ENCODE data around the gene COX6A1. TPM values are rescaled to one million over a fixed set of nuclear protein-coding genes. Genes with fewer than 3 reads are reported as not detected.

COX6A1 gene
- total and polyA plus RNA-seq, 2 experiments from 2014 or later, result 422 to 1,484 TPM

- no peak overlapping the region for H2AFZ ChIP-seq
- H3K27ac Mint-ChIP-seq, result no peak overlapping the region
- H3F3A ChIP-seq (replicated peaks; ENCODE audit: low read depth), result no peaks in the 10 kb centered on the region
- no peaks in the 10 kb centered on the region for H3K36me3 Mint-ChIP-seq (ENCODE audit: low read depth)
- peaks cover 17% of the 10 kb centered on the region for H3K4me1 Mint-ChIP-seq
- no peak for DNase-seq (ENCODE audit: low spot score)
- ATAC-seq, result no peak
- no peak overlapping the region for H3K4me2 ChIP-seq
- H3K36me3 ChIP-seq (ENCODE audit: insufficient read depth), result no peaks in the 10 kb centered on the region
- no peak overlapping the region for H3K4me3 Mint-ChIP-seq
- peaks cover 3% of the 10 kb centered on the region; the same call in 1 of the 2 replicates for H3K4me1 ChIP-seq (ENCODE audit: insufficient read depth)
- TF ChIP-seq EZH2 (IDR thresholded peaks at IDR 0.05; ENCODE audit: low read depth, unreplicated experiment), result no peak
- no peak for TF ChIP-seq CREB1 (CRISPR knock-in tag; IDR thresholded peaks at IDR 0.05; ENCODE audit: low read depth)
- no peak for TF ChIP-seq EZH2phosphoT487 (IDR thresholded peaks at IDR 0.05; ENCODE audit: unreplicated experiment)
- TF ChIP-seq ETS1 (IDR thresholded peaks at IDR 0.05), result no peak
- TF ChIP-seq STAT1 (IDR thresholded peaks at IDR 0.05; ENCODE audit: unreplicated experiment), result no peak
- TF ChIP-seq JUNB (IDR thresholded peaks at IDR 0.05; ENCODE audit: unreplicated experiment), result no peak
- TF ChIP-seq CTCF (conservative IDR thresholded peaks at IDR 0.05; ENCODE audit: low read depth in 2 of 2), result no peak
- no peak for TF ChIP-seq REST (IDR thresholded peaks at IDR 0.05; ENCODE audit: unreplicated experiment)
- TF ChIP-seq ZNF114 (CRISPR knock-in tag; IDR thresholded peaks at IDR 0.05), result no peak
- TF ChIP-seq NANOG (IDR thresholded peaks at IDR 0.05; ENCODE audit: borderline replicate concordance), result no peak
- no peak for TF ChIP-seq ZNF331 (CRISPR knock-in tag; IDR thresholded peaks at IDR 0.05; ENCODE audit: low read depth)
- no peak for TF ChIP-seq POLR2AphosphoS5 (IDR thresholded peaks at IDR 0.05; ENCODE audit: low read depth)
- TF ChIP-seq ZNF462 (CRISPR knock-in tag; IDR thresholded peaks at IDR 0.05), result no peak
- H3K27me3 Mint-ChIP-seq (ENCODE audit: insufficient read depth, low read depth, poor library complexity), result peaks cover 8% of the 10 kb centered on the region
- no peak overlapping the region for H3K4me3 ChIP-seq
- H3K9me3 Mint-ChIP-seq, result no peaks in the 10 kb centered on the region
- H3K79me2 ChIP-seq (replicated peaks; ENCODE audit: insufficient read depth), result no peaks in the 10 kb centered on the region; the same call in 1 of the 2 replicates
- H3K9me2 ChIP-seq (ENCODE audit: insufficient read depth), result no peaks in the 10 kb centered on the region
- no peaks in the 10 kb centered on the region for H3K27me3 ChIP-seq (ENCODE audit: insufficient read depth)
- H3K27ac ChIP-seq (ENCODE audit: low read depth), result no peak overlapping the region
- 0 out of 2 replicates have a peak, but pooled peaks cover 4% of the 10 kb centered on the region for H4K20me1 ChIP-seq (replicated peaks; ENCODE audit: insufficient read depth)
Observed at GRCh38 chr12:120475643-120476042, 37.7 kb downstream of the COX6A1 start.
